Measurements from ENCODE around the gene PTRH1.
A peak's percentile ranks its signal among the peaks of the same experiment; 100 is the strongest.

Gene PTRH1

DNA sequence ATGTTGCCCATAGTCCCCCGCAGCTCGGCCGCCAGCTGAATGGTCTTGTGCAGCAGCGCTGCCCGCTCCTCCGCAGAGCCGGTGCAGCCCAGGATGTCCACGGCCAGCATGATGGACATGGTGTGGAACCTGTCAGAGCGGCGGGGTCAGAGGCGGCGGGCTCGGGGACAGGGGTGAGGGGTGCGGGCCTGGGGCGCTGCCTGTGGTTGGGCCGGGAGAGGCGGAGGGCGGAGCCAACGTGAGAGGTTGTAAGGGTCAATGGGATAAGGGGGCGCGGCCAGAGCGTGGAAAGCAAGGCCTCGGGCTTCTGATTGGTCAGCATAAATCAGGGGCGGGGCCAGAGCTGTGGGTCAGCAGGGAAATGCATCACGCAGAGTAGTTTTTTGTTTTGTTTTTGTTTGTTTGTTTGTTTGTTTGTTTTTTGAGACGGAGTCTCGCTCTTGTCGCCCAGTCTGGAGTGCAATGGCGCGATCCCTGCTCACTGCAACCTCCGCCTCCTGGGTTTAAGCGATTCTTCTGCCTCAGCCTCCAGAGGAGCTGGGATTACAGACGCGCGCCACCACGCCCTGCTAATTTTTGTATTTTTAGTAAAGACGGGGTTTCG is 26.5 kb upstream of the PTRH1 start:
- DNase-seq: no peak

DNA sequence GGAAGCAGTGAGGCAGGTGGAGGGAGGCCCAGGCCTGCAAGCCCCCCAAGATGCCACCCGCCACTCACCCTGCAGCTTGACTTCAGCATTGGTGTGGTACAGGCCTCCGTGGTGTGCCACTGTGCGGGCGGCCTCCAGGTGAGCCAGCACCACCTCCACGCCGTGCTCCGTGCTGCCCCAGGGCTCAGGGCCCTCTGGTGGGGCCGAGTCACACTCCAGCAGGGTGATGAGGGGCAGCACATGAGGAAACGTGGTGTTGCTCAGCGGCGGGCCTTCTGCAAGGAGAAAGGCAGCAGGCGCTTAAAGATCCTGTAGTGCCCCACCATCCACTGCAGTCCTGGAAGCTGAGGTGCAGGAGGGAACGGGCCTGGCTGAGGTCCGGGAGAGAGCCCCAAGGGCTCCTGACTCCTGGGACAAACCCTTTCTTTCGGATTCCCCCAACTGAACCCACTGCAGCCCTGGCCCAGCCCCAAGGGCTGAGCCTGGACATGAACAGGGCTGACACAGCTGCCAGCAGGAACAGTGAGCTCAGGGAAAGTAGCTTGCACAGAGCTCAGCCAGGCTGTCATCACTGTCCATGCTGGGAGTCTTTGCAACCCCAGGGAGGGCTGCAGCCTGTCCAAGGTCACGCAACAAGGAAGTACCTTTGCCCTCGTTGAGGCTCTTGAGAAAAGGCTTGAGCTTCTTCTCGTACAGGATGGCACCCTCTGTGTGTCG is 24.3 kb upstream of the PTRH1 start:
- DNase-seq: no peak

DNA sequence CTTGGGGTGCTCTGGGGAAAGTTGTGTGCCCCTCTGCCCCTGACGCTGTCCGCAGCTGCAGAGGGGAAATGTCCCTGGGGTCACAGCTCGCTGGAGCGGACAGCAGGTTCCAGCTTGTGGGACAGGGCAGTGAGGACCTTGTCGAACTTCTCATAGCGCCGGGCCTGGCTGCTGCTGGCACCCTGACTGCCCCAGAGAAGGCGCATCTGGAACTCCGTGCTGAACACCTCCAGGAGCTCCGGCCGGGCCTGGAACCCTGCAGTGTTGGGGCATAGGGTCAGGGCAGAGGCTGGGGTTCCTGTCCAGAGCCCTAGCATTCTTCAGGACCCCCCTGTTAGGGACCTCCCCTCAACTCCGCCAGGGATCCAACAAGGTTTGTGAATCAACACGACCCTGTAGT is 23.2 kb upstream of the PTRH1 start:
- DNase-seq: no peak

GRCh38 chr9:127735530-127736185 is 20.2 kb upstream of the PTRH1 start:
- no peak for DNase-seq

- DNase-seq: peak; percentile 98
Measured at GRCh38 chr9:127734747-127735529, 19.5 kb upstream of the PTRH1 start, which contains the start of gene TOR2A. Gene TOR2A, minus strand, starts transcription at chr9:127735294. Its CDS starts 24 bp downstream, at chr9:127735270.

GRCh38 chr9:127734247-127734746 is 18.8 kb upstream of the PTRH1 start:
- no peak for DNase-seq

- no peak for DNase-seq
Measured at GRCh38 chr9:127733614-127734013, 18.2 kb upstream of the PTRH1 start.

DNA sequence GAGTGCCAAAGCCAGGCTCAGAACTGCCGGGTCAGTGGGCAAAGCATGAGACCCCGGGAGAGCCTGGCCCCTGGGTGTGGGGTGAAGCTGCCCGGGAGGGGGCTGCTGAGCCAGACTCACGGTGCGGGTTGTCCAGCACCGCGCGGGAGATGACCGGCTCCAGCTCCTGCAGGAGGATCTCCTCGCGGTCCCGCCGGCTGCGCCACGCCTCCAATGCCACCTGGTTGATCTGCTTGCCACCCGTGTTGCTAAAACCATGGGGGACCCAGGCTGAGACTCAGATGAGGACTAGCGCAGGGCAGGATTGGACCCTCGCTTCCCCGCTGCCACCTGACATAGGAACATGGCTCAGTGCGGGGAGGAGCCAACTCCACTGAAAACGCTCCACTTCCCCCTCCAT is 17.0 kb upstream of the PTRH1 start:
- no peak for DNase-seq

DNA sequence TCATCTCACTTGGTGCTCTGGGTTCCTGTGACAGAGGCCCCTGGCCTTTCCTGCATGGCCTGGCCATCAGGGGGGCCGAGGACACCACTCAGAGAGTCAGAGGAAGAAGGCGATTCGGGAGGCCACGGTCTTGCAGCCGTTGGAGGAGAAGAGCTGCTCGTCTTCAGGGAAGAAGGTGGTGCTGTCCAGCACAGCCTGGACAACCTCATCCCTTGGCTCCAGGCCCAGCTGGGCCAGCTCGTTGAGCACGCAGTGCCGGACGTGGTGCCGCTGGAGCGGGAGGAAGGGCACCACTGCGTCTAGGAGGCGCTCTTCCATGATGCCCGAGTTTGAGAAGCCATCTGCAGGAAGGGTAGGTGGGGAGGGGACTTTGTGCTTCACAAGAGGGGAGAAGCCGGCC is 16.5 kb upstream of the PTRH1 start:
- DNase-seq: no peak

DNA sequence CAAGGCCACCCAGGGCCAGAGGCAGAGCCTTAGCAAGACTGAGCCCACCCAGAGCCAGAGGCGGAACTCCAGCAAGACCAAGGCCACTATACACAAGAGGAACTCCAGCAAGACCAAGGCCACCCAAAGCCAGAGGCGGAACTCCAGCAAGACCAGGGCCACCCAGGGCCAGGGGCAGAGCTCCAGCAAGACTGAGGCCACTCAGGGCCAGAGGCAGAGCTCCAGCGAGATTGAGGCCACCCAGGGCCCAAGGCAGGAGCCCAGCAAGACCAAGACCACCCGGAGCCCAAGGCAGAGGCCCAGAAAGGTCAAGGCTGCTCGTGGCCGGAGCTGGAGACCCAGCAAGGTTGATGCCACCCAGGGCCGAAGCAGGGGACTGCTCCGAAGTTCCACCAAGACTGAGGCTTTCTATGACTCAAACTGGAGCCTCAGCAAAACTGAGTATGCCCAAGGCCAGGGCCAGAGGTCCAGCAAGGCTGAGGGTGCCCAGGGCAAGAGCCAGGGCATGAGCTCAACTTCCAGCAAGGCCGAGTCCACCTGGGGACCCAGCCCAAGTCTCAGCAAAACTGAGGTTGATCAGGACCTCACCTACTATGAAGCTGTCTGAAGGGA is 15.4 kb upstream of the PTRH1 start:
- no peak for DNase-seq

- no peak for DNase-seq
Measured at GRCh38 chr9:127730262-127730661, 14.8 kb upstream of the PTRH1 start.

- DNase-seq: no peak
Measured at GRCh38 chr9:127729522-127730256, 14.2 kb upstream of the PTRH1 start.

DNA sequence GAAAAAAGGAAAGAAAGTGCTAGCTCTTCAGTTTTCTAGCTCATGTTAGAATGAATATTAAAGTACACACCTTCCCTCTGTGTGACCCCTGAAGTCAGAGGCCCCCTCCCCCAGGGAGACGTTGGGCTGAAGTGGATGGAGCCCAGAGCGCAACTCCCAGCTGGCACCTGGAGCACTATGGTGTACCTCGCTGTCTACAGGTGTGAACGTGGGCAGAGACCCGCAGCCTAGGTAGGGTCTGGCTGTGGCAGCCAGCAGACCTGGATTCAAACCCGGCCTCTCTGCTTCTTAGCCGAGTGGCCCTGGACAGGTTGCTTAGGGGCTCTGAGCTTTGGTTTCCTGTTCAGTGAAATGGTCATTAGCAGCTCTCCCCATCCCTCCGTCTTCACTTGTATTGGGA is 13.3 kb upstream of the PTRH1 start:
- no peak for DNase-seq

DNA sequence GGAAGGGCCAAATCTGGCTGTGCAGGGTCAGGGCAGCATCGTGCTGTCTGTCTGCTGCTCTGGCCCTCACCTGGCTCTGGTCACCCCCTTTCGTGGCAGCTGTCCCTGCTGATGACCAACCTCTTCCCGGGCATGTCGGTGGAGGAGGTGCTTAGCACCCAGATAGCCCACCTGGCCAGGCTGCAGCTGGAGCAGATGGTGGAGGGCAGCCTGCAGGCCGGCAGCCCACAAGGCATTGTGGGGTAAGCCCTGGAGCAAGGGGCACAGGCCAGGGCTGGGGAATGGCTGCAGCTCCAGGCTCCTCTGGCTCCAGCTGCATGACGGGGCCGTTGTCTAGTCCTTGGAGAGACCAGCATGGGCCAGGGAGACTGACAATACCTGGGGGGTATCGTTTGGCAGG is 11.4 kb upstream of the PTRH1 start:
- DNase-seq: no peak

- DNase-seq: no peak
Measured at GRCh38 chr9:127724012-127724411, 8.5 kb upstream of the PTRH1 start.

DNA sequence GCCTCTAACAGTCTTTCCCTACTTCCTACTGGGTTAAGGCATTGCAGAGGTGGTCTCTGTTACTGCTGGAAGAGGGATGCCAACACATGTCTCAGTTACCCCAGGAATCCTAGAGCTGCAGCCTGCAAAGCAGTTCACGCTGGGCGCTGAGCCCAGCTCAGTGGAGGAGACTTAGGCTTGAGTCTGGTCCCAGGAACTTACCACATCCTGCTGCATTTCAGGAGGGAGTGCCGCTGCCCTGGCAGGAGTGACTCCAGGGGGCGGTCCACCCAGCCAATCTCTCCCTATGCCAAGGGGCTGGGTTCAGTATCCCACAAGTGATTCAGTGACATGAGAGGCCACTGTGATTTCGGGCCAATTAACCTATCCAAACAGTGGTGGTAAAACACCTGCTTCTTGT is 8.0 kb upstream of the PTRH1 start:
- no peak for DNase-seq

DNA sequence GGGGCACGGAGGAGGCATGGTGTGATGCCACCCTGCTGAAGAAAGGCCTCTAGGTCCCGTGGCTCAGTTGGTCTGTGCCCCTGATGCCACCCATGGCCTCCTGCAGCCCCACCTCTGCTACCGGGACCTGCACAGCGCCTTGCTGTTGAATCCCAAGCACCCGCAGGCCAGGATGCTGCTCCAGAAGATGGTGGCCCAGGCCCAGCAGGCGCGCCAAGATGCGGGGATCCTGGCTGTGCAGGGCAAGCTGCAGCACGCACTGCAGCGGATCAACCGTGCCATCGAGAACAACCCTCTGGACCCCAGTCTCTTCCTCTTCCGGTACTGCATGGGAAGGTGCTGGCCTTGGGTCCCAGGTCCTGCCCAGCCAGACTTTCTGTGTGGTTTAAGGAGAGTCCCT is 7.5 kb upstream of the PTRH1 start:
- no peak for DNase-seq

DNA sequence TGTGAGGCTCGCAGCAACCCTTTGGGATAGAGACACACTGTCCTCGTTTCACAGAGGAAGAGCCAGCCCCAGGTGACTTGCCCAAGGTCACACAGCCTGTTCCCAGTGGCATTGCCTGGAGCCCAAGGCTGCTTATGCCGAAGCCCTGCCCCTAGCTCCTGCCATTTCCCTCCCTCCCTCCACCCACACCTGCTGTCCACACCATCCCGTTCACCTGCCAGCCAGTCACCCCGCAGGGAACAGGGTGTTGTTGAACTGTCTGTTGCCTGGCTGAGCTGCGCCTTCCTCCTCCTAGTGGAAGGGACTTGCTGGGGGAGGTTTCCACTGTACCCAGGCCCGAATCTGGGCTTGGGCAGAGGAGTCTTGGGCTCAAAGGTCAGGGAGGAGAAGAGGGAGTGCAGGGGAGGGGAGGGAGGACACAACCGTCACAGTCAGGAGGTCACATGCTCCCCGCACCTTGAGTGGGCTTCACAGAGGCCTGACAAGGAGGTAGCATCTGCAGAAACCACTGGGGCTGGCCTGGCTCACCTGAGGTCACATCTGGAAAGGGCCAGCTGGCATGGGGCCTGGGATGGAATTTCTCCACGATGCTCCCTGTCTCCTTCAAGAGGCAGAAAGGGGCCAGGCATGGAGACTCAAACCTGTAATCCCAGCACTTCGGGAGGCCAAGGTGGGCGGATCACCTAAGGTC is 6.7 kb upstream of the PTRH1 start:
- peak; percentile 78 for DNase-seq

DNA sequence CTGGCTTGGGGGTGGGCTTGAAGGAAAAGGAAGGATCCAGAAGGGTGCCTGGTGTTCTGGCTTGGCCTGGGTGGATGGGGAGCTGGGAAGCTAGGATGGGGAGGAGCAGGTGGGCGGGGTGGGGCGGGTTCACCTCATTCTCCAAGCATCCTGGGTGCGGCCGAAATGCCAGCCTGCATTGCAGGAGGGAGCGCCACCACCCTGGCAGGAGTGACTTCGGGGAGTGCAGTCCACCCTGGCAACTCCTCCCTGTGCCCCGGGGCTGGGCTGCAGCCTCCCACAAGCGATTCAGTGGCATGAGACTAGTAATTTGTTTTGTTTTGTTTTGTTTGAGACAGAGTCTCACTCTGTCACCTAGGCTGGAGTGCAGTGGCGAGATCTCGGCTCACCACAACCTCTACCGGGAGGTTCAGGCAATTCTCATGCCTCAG is 5.9 kb upstream of the PTRH1 start:
- peak; percentile 77 for DNase-seq

GRCh38 chr9:127720865-127721227 is 5.4 kb upstream of the PTRH1 start:
- DNase-seq: no peak

DNA sequence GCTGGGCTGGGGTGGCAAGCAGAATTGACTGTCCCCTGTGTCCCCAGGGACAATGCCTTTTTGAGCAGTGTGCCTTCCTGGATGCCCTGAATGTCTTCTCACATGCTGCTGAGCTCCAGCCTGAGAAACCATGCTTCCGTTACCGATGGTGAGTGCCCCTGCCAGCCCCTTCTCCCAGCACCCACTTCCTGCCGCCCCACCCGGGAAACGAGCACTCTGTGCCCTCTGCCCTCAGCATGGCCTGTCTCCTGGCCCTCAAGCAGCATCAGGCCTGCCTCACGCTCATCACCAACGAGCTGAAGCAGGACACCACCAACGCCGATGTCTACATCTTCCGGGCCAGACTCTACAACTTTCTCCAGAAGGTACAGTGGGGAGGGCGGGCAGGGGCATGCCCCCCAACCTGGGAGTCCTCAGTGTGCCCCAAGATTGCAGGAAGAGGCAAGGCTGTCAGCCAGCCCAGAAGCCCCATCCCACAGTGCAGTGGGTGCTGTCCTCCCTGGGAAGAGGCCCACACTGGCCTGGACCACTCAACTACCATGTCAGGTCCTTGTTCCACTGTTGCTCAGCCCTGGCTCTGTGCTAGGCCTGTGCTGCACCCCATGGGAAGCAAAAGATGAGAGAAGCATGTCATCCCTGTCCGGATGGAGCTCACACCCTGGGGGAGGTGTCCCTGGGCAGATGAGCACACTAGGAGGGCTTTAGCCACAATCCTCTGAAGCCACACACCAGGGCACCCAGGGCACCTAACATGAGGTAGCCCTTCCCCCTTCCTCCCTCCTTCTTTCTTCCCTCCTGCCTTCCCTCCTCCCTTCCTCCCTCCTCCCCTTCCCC is 4.8 kb upstream of the PTRH1 start:
- DNase-seq: no peak
